IMR-90 (cell line): Measurements from ENCODE around the gene ABCG4.

Source experiments
- CEBPB ChIP-seq: IDR thresholded peaks from 2 replicates; pipeline ENCODE4 v1.6.1; 2012; ENCODE audit warnings: low read depth, low read length, improper control_type of control experiment
- CHD1 ChIP-seq: IDR thresholded peaks from 2 replicates; pipeline ENCODE4 v1.6.1; 2012; ENCODE audit warnings: low read depth, low read length, improper control_type of control experiment
- ELK1 ChIP-seq: fragments of 150-350 bp; IDR thresholded peaks from 2 replicates; pipeline ENCODE4 v1.6.1; 2016; ENCODE audit warnings: low read depth, mild to moderate bottlenecking, low read length, moderate library complexity, borderline replicate concordance
- MAZ ChIP-seq: IDR thresholded peaks from 2 replicates; pipeline ENCODE4 v1.6.1; 2012; ENCODE audit warnings: low read depth, mild to moderate bottlenecking, low read length, improper control_type of control experiment, moderate library complexity, borderline replicate concordance
- POLR2A ChIP-seq: IDR thresholded peaks from 2 replicates; pipeline ENCODE4 v1.6.1; 2012; ENCODE audit warnings: mild to moderate bottlenecking, low read depth, low read length
- RAD21 ChIP-seq: IDR thresholded peaks from 2 replicates; pipeline ENCODE4 v1.6.1; 2012; ENCODE audit warnings: low read length, improper control_type of control experiment
- RCOR1 ChIP-seq: IDR thresholded peaks from 2 replicates; pipeline ENCODE4 v1.6.1; 2012; ENCODE audit warnings: mild to moderate bottlenecking, low read length, improper control_type of control experiment; ENCODE audit not compliant: insufficient replicate concordance
- TF ChIP-seq, protein P1 (sequence below): conservative IDR thresholded peaks from 2 replicates; pipeline ENCODE4 v1.5.1; 2012; ENCODE audit warnings: mild to moderate bottlenecking, low read depth, low read length, improper control_type of control experiment

GRCh38 chr11:119111361-119111925 lies 37.4 kb upstream of the ABCG4 start:
- TF ChIP-seq, protein P1, sequence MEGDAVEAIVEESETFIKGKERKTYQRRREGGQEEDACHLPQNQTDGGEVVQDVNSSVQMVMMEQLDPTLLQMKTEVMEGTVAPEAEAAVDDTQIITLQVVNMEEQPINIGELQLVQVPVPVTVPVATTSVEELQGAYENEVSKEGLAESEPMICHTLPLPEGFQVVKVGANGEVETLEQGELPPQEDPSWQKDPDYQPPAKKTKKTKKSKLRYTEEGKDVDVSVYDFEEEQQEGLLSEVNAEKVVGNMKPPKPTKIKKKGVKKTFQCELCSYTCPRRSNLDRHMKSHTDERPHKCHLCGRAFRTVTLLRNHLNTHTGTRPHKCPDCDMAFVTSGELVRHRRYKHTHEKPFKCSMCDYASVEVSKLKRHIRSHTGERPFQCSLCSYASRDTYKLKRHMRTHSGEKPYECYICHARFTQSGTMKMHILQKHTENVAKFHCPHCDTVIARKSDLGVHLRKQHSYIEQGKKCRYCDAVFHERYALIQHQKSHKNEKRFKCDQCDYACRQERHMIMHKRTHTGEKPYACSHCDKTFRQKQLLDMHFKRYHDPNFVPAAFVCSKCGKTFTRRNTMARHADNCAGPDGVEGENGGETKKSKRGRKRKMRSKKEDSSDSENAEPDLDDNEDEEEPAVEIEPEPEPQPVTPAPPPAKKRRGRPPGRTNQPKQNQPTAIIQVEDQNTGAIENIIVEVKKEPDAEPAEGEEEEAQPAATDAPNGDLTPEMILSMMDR: no peak
- TF ChIP-seq CHD1 (no peak), MAZ (no peak), CEBPB (no peak), POLR2A (no peak), RCOR1 (no peak), ELK1 (no peak), RAD21 (no peak)
